Measurements from ENCODE around the gene DTNBP1.

Gene DTNBP1

GRCh38 chr6:15530411-15530810 lies 132.4 kb downstream of the DTNBP1 start:
- no peak for DNase-seq

GRCh38 chr6:15528870-15529269 lies 134.0 kb downstream of the DTNBP1 start:
- no peak for DNase-seq

GRCh38 chr6:15527838-15528617 lies 134.8 kb downstream of the DTNBP1 start:
- DNase-seq, result no peak

GRCh38 chr6:15526212-15526701 lies 136.6 kb downstream of the DTNBP1 start:
- DNase-seq, result no peak

- DNase-seq, result no peak
Measured at GRCh38 chr6:15524861-15525401, 137.9 kb downstream of the DTNBP1 start.

GRCh38 chr6:15523679-15524630 lies 138.9 kb downstream of the DTNBP1 start:
- no peak for DNase-seq

- no peak for DNase-seq
Measured at GRCh38 chr6:15522856-15523529, 139.8 kb downstream of the DTNBP1 start.

- DNase-seq, result no peak
Measured at GRCh38 chr6:15522427-15522826, 140.4 kb downstream of the DTNBP1 start.

GRCh38 chr6:15522026-15522425 lies 140.8 kb downstream of the DTNBP1 start:
- DNase-seq, result no peak

- no peak for DNase-seq
Measured at GRCh38 chr6:15521582-15521981, 141.2 kb downstream of the DTNBP1 start.

- DNase-seq, result no peak
Measured at GRCh38 chr6:15520626-15521203, 142.1 kb downstream of the DTNBP1 start.

- no peak for DNase-seq
Measured at GRCh38 chr6:15519681-15520080, 143.1 kb downstream of the DTNBP1 start.

- DNase-seq, result no peak
Measured at GRCh38 chr6:15518878-15519277, 143.9 kb downstream of the DTNBP1 start.

GRCh38 chr6:15518057-15518456 lies 144.8 kb downstream of the DTNBP1 start:
- no peak for DNase-seq

GRCh38 chr6:15517600-15517999 lies 145.2 kb downstream of the DTNBP1 start:
- DNase-seq, result no peak

GRCh38 chr6:15516923-15517560 lies 145.8 kb downstream of the DTNBP1 start:
- DNase-seq, result no peak

GRCh38 chr6:15516378-15516777 lies 146.4 kb downstream of the DTNBP1 start:
- DNase-seq, result no peak

- no peak for DNase-seq
Measured at GRCh38 chr6:15515660-15516375, 147.0 kb downstream of the DTNBP1 start.

- DNase-seq, result no peak
Measured at GRCh38 chr6:15515226-15515625, 147.6 kb downstream of the DTNBP1 start.

GRCh38 chr6:15513801-15514711 lies 148.8 kb downstream of the DTNBP1 start:
- DNase-seq, result no peak
